ENCODE measurements around the gene GP5. TPM values are rescaled to one million over a fixed set of nuclear protein-coding genes. Genes with fewer than 3 reads are reported as not detected.

GP5 gene
- total RNA-seq, 1 donor from 2014 or later, result 0.42 TPM

GRCh38 chr3:194352667-194353246 lies 46.3 kb downstream of the GP5 start:
- Histone ChIP-seq H3K36me3 (ENCODE audit: control insufficient read depth, insufficient read depth, low read length) (no peaks in the 10 kb centered on the region), H3K27me3 (ENCODE audit: control insufficient read depth, insufficient read depth, low read length) (no peaks in the 10 kb centered on the region), H3K4me3 (ENCODE audit: low read depth, low read length) (no peak overlapping the region)
- DNase-seq (ENCODE audit: low read depth), result no peak
- TF ChIP-seq CTCF (IDR thresholded peaks at IDR 0.05; ENCODE audit: insufficient read depth, low read length, poor library complexity, severe bottlenecking), result no peak

- Histone ChIP-seq H3K27me3 (ENCODE audit: control insufficient read depth, insufficient read depth, low read length) (peaks cover under 1% of the 10 kb centered on the region), H3K4me3 (ENCODE audit: low read depth, low read length) (no peak overlapping the region), H3K36me3 (ENCODE audit: control insufficient read depth, insufficient read depth, low read length) (no peaks in the 10 kb centered on the region)
- no peak for DNase-seq (ENCODE audit: low read depth)
- no peak for TF ChIP-seq CTCF (IDR thresholded peaks at IDR 0.05; ENCODE audit: insufficient read depth, low read length, poor library complexity, severe bottlenecking)
Measured at GRCh38 chr3:194351952-194352536, 47.0 kb downstream of the GP5 start.

- no peaks in the 10 kb centered on the region for H3K36me3 ChIP-seq (ENCODE audit: control insufficient read depth, insufficient read depth, low read length)
- H3K27me3 ChIP-seq (ENCODE audit: control insufficient read depth, insufficient read depth, low read length), result peaks cover 3% of the 10 kb centered on the region
- no peak for TF ChIP-seq CTCF (IDR thresholded peaks at IDR 0.05; ENCODE audit: insufficient read depth, low read length, poor library complexity, severe bottlenecking)
- no peak within 1 kb of the TSS for H3K4me3 ChIP-seq (ENCODE audit: low read depth, low read length)
- no peak for DNase-seq (ENCODE audit: low read depth)
Measured at GRCh38 chr3:194351080-194351672, 47.9 kb downstream of the GP5 start, which contains the start of gene CPN2. CPN2 (minus strand) TSS chr3:194351328; CDS start chr3:194342702, 8,626 bp downstream.

GRCh38 chr3:194350726-194351071 lies 48.4 kb downstream of the GP5 start:
- DNase-seq (ENCODE audit: low read depth), result no peak
- Histone ChIP-seq H3K36me3 (ENCODE audit: control insufficient read depth, insufficient read depth, low read length) (no peaks in the 10 kb centered on the region), H3K4me3 (ENCODE audit: low read depth, low read length) (no peak overlapping the region), H3K27me3 (ENCODE audit: control insufficient read depth, insufficient read depth, low read length) (peaks cover 7% of the 10 kb centered on the region)
- TF ChIP-seq CTCF (IDR thresholded peaks at IDR 0.05; ENCODE audit: insufficient read depth, low read length, poor library complexity, severe bottlenecking), result no peak

- DNase-seq (ENCODE audit: low read depth), result no peak
- Histone ChIP-seq H3K4me3 (ENCODE audit: low read depth, low read length) (no peak overlapping the region), H3K36me3 (ENCODE audit: control insufficient read depth, insufficient read depth, low read length) (no peaks in the 10 kb centered on the region), H3K27me3 (ENCODE audit: control insufficient read depth, insufficient read depth, low read length) (peaks cover 9% of the 10 kb centered on the region)
- TF ChIP-seq CTCF (IDR thresholded peaks at IDR 0.05; ENCODE audit: insufficient read depth, low read length, poor library complexity, severe bottlenecking), result no peak
Measured at GRCh38 chr3:194348354-194348753, 50.7 kb downstream of the GP5 start.

Measured in kidney epithelial cell (primary cell).